GM13976 (cell line): ENCODE data around the gene DQX1.

ENCODE experiments used
- DNase-seq: peaks from one replicate; pipeline ENCODE4 v3.0.0; 2012; ENCODE audit warnings: low spot score
- in situ Hi-C: fragments of 300-500 bp; cut with MboI; formaldehyde crosslinking; loops from one replicate; pipeline ENCODE4 v1.12.0; 2022; ENCODE audit warnings: low sequenced_read_pairs, mixed read lengths, inconsistent platforms; ENCODE audit not compliant: unreplicated experiment
- TF ChIP-seq, protein P1 (sequence below): IDR thresholded peaks from 2 replicates; pipeline ENCODE4 v1.5.1; 2012; ENCODE audit warnings: borderline replicate concordance, mild to moderate bottlenecking; ENCODE audit not compliant: insufficient read depth; ENCODE audit errors: extremely low read depth, missing control alignments, control extremely low read depth

DQX1 gene

DNA sequence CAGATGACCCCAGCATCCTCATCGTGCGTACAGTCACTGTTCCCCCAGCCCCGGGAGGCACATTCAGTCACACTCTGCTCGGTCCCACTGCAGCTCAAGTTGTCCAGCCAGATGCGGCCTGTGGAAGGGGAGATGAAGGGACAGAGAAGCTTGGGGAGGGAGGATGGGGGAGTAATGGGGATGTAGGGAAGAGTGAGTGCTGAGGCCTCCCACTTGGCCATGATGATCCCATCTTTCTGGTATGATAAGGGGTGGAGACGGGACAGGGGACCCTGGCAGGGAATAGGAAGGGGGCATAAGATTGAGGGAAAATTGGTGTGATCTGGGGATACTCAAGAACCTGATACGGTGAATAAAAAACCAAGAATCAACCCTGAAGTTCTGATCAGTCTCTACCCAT is 24.2 kb upstream of the DQX1 start:
- TF ChIP-seq, protein P1, sequence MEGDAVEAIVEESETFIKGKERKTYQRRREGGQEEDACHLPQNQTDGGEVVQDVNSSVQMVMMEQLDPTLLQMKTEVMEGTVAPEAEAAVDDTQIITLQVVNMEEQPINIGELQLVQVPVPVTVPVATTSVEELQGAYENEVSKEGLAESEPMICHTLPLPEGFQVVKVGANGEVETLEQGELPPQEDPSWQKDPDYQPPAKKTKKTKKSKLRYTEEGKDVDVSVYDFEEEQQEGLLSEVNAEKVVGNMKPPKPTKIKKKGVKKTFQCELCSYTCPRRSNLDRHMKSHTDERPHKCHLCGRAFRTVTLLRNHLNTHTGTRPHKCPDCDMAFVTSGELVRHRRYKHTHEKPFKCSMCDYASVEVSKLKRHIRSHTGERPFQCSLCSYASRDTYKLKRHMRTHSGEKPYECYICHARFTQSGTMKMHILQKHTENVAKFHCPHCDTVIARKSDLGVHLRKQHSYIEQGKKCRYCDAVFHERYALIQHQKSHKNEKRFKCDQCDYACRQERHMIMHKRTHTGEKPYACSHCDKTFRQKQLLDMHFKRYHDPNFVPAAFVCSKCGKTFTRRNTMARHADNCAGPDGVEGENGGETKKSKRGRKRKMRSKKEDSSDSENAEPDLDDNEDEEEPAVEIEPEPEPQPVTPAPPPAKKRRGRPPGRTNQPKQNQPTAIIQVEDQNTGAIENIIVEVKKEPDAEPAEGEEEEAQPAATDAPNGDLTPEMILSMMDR, result no peak
- in situ Hi-C loops, result no loop called here
- DNase-seq, result no peak

- in situ Hi-C loops, result no loop called here
- TF ChIP-seq, protein P1, result no peak
- DNase-seq, result peak; percentile 88
These were observed 23.1 kb upstream of the DQX1 start for GRCh38 chr2:74548900-74549826.

DNA sequence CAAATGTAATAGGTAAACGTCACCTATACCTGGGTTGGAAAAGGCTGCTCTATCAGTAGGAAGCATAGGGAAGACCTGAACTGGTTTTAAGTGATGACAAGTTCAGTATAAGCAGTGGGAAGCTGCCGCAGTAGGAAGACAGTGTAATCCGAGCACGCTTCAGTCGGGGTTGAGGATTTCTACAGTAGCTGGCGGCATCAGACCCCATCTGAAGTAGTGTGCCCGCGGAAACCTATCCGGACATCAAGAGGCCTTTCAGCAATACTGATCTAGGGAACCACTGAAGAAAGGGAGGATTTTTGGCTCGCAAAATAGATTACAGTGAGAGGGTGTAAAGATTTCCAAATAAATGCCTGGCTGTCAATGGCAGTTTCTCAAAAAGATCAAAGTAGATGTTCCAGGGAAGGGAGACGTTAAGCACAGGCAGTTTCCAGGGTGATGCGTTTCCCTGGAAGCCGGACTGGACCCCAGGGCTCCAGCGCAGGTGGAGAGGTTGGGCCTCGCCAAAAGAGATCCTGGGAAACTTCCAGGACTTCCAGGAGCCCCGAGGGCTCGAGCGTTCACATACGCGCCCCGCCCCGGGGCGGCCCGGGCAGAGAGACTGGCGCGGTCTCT is 22.4 kb upstream of the DQX1 start:
- in situ Hi-C loops, result no loop called here
- no peak for DNase-seq
- TF ChIP-seq, protein P1, result no peak

DNA sequence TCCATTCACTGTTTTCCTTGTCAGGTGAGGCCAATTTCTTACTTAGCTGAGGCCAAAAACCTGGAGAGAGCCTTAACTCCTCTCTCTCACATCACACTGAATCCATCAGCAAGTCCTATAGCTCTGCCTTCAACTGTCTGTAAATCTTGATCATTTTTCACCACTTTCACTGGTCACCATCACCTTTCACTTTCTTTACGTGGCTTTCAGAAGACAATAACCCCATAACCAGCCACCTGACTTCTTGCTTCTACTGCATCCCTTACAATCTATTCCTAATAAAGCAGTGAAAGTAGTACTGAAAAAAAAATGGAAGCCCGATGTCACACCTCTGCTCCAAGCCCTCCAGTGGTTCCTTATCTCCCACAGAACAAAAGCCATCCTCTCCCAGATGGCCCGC is 20.0 kb upstream of the DQX1 start:
- in situ Hi-C loops, result no loop called here
- TF ChIP-seq, protein P1, result no peak
- no peak for DNase-seq

GRCh38 chr2:74544634-74545033 is 18.6 kb upstream of the DQX1 start:
- TF ChIP-seq, protein P1, result peak; percentile 23
- in situ Hi-C loops, result no loop called here
- DNase-seq, result no peak

DNA sequence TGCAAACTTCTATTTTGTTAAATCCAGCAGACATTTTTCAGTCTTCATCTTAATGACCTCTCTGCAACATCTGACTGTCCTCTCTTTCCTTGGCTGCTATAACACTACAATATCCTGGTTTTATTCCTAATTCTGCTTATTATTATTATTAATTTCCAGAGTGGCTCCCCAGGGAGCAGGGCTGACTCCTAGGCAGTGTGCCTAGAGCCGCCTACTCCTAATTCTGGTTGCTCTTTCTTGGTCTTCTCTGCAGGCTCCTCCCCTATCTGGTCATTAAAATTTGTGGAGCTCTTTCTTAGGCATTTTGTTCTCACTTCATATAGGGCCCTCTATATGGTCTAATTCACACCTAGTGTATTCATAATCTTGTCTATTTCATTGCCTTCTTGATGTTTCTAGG is 16.9 kb upstream of the DQX1 start:
- in situ Hi-C loops, result no loop called here
- TF ChIP-seq, protein P1, result no peak
- DNase-seq, result no peak
